HCT116 (cell line): ENCODE results near the gene MUSK. TPM values are rescaled to one million over a fixed set of nuclear protein-coding genes. Genes with fewer than 3 reads are reported as not detected.

Source experiments
- ATAC-seq: fragments of 200-7000 bp; cut with Tn5 transposase; 2 replicates; pipeline ENCODE4 v1.9.1; 2020; ENCODE audit warnings: mild to moderate bottlenecking, moderate library complexity
- BruUV-seq: library from RNA; stranded (reverse); fragments of 400-500 nt; replicated peaks from 2 replicates; lab custom pipeline; 2021; lab: Mats Ljungman, UMichigan
- CTCF ChIA-PET: fragments of 300-600 bp; sonication (Branson Sonifier 250); formaldehyde crosslinking; loops from one replicate; lab custom pipeline; 2021; ENCODE audit warnings: antibody characterized with exemption; lab: Charles Lee
- POLR2A ChIA-PET: fragments of 300-600, 350-600 bp; sonication (Branson Sonifier 250); formaldehyde crosslinking; loops from one replicate; lab custom pipeline; 2021; ENCODE audit warnings: antibody characterized with exemption; lab: Charles Lee
- RAD21 ChIA-PET, 2 experiments: fragments of 300-600 bp; sonication (Branson Sonifier 250); formaldehyde crosslinking; loops; one replicate each; lab custom pipeline; 2023; ENCODE audit warnings: low total read pairs in 2 of 2; ENCODE audit not compliant: uncharacterized antibody in 2 of 2, unreplicated experiment in 2 of 2, low non-redundant PET in 1 of 2; lab: Charles Lee
- DNase-seq: peaks from one replicate; pipeline ENCODE4 v3.0.0-alpha.2; 2010; ENCODE audit warnings: low read depth, low spot score
- H2AFZ ChIP-seq: fragments of 200-600 bp; shearing (Covaris generic), sonication (generic); 2 replicates; pipeline ENCODE4 v1.6.1; 2017; ENCODE audit warnings: low read depth, mixed run types, mixed read lengths, antibody characterized with exemption, low read length; ENCODE audit not compliant: poor library complexity, severe bottlenecking
- H3K27ac ChIP-seq: 2 replicates; pipeline ENCODE4 v1.5.1; 2012; ENCODE audit warnings: low read depth, low read length
- H3K27me3 ChIP-seq: fragments of 200-600 bp; sonication (generic); 2 replicates; pipeline ENCODE4 v1.6.1; 2016; ENCODE audit warnings: mixed run types, low read length, mixed read lengths; ENCODE audit not compliant: insufficient read depth
- H3K36me3 ChIP-seq, 2 experiments: fragments of 200-500 bp in 1 of 2; fragments of 200-600 bp in 1 of 2; sonication (Bioruptor generic) in 1 of 2; sonication (generic) in 1 of 2; 2 replicates each; pipeline versions ENCODE4 v1.5.1 to v1.6.1; 2014 to 2016; ENCODE audit warnings: low read length in 2 of 2, inconsistent platforms in 1 of 2, mixed read lengths in 1 of 2, mixed run types in 1 of 2; ENCODE audit not compliant: insufficient read depth in 2 of 2, control insufficient read depth in 1 of 2
- H3K4me1 ChIP-seq, 2 experiments: fragments of 200-600 bp in 1 of 2; sonication (generic) in 1 of 2; 2 replicates each; pipeline versions ENCODE4 v1.5.1 to v1.6.1; 2012 to 2017; ENCODE audit warnings: low read length in 2 of 2, inconsistent platforms in 1 of 2, mild to moderate bottlenecking in 1 of 2, mixed read lengths in 1 of 2, mixed run types in 1 of 2, moderate library complexity in 1 of 2; ENCODE audit not compliant: insufficient read depth in 2 of 2, control insufficient read depth in 1 of 2
- H3K4me2 ChIP-seq: fragments of 200-600 bp; sonication (generic); 2 replicates; pipeline ENCODE4 v1.6.1; 2017; ENCODE audit warnings: mixed run types, low read length, mixed read lengths
- H3K4me3 ChIP-seq, 2 experiments: fragments of 200-600 bp in 1 of 2; sonication (generic) in 1 of 2; replicated peaks in 1 of 2; 2 replicates each; pipeline ENCODE4 v1.5.1; 2011 to 2016; ENCODE audit warnings: low read length in 2 of 2, control low read depth in 1 of 2, low read depth in 1 of 2, mild to moderate bottlenecking in 1 of 2, mixed read lengths in 1 of 2, mixed run types in 1 of 2
- H3K79me2 ChIP-seq: fragments of 200-600 bp; sonication (generic); 2 replicates; pipeline ENCODE4 v1.6.1; 2017; ENCODE audit warnings: mild to moderate bottlenecking, mixed run types, low read length, moderate library complexity, mixed read lengths; ENCODE audit not compliant: insufficient read depth
- H3K9ac ChIP-seq: fragments of 200-600 bp; sonication (generic); 2 replicates; pipeline ENCODE4 v1.6.1; 2016; ENCODE audit warnings: low read length, mixed read lengths
- H3K9me2 ChIP-seq: fragments of 200-600 bp; sonication (generic), shearing (Covaris generic); 2 replicates; pipeline ENCODE4 v1.6.1; 2017; ENCODE audit warnings: mixed run types, mild to moderate bottlenecking, moderate library complexity; ENCODE audit not compliant: insufficient read depth
- H3K9me3 ChIP-seq, 2 experiments: fragments of 200-500 bp in 1 of 2; fragments of 200-600 bp in 1 of 2; sonication (Bioruptor generic) in 1 of 2; sonication (generic) in 1 of 2; 2 replicates each; pipeline ENCODE4 v1.6.1; 2014 to 2017; ENCODE audit warnings: low read length in 2 of 2, mixed read lengths in 2 of 2, inconsistent platforms in 1 of 2, low read depth in 1 of 2, mild to moderate bottlenecking in 1 of 2, mixed run types in 1 of 2, moderate library complexity in 1 of 2; ENCODE audit not compliant: control insufficient read depth in 1 of 2, insufficient read depth in 1 of 2
- H4K20me1 ChIP-seq: fragments of 200-600 bp; sonication (generic), shearing (Covaris generic); 2 replicates; pipeline ENCODE4 v1.6.1; 2017; ENCODE audit warnings: mixed run types, mild to moderate bottlenecking, moderate library complexity; ENCODE audit not compliant: insufficient read depth
- ATF3 ChIP-seq: IDR thresholded peaks from 2 replicates; pipeline ENCODE4 v1.6.1; 2012
- CBX3 ChIP-seq: IDR thresholded peaks from 2 replicates; pipeline ENCODE4 v1.6.1; 2012; ENCODE audit warnings: low read depth
- CTCF ChIP-seq, 3 experiments: fragments of 200-600 bp in 1 of 3; sonication (generic) in 1 of 3; IDR thresholded peaks in 2 of 3; conservative IDR thresholded peaks in 1 of 3; 2 replicates each; pipeline ENCODE4 v1.5.1; 2012 to 2017; ENCODE audit warnings: low read depth in 2 of 3, low read length in 2 of 3, antibody characterized with exemption in 1 of 3, borderline replicate concordance in 1 of 3, control low read depth in 1 of 3, mild to moderate bottlenecking in 1 of 3, mixed read lengths in 1 of 3, mixed run types in 1 of 3, moderate library complexity in 1 of 3; ENCODE audit not compliant: insufficient read depth in 1 of 3
- EGR1 ChIP-seq: IDR thresholded peaks from 2 replicates; pipeline ENCODE4 v1.6.1; 2012; ENCODE audit warnings: low read depth
- ELF1 ChIP-seq: IDR thresholded peaks from 2 replicates; pipeline ENCODE4 v1.6.1; 2012; ENCODE audit warnings: low read depth, borderline replicate concordance
- EZH2 ChIP-seq: fragments of 200-600 bp; sonication (generic); IDR thresholded peaks from 2 replicates; pipeline ENCODE4 v1.6.1; 2017; ENCODE audit warnings: antibody characterized with exemption, mixed run types
- EZH2phosphoT487 ChIP-seq: fragments of 200-600 bp; IDR thresholded peaks from 2 replicates; pipeline ENCODE4 v1.6.1; 2018; ENCODE audit warnings: antibody characterized with exemption, borderline replicate concordance
- POLR2A ChIP-seq: IDR thresholded peaks from 2 replicates; pipeline ENCODE4 v1.7.0; 2011; ENCODE audit warnings: borderline replicate concordance; ENCODE audit not compliant: insufficient read depth, insufficient read length; ENCODE audit errors: extremely low read depth
- POLR2AphosphoS5 ChIP-seq: IDR thresholded peaks from 2 replicates; pipeline ENCODE4 v1.6.1; 2011; ENCODE audit warnings: mild to moderate bottlenecking, low read depth, low read length, moderate library complexity
- RAD21 ChIP-seq: IDR thresholded peaks from 2 replicates; pipeline ENCODE4 v1.6.1; 2012; ENCODE audit warnings: low read depth, mild to moderate bottlenecking
- SRF ChIP-seq: IDR thresholded peaks from 2 replicates; pipeline ENCODE4 v1.6.1; 2012; ENCODE audit warnings: low read depth
- TCF7L2 ChIP-seq: IDR thresholded peaks from 2 replicates; pipeline ENCODE4 v1.7.0; 2011; ENCODE audit warnings: borderline replicate concordance, inconsistent platforms; ENCODE audit not compliant: insufficient read depth, insufficient read length; ENCODE audit errors: extremely low read depth
- YY1 ChIP-seq: IDR thresholded peaks from 2 replicates; pipeline ENCODE4 v1.6.1; 2011; ENCODE audit warnings: low read length, low read depth, moderate library complexity, mild to moderate bottlenecking; ENCODE audit not compliant: insufficient replicate concordance; ENCODE audit errors: extremely low read depth
- ZBTB33 ChIP-seq: IDR thresholded peaks from 2 replicates; pipeline ENCODE4 v1.6.1; 2011; ENCODE audit warnings: mild to moderate bottlenecking, low read length, moderate library complexity; ENCODE audit not compliant: insufficient replicate concordance; ENCODE audit errors: extremely low read depth
- ZFX ChIP-seq: fragments of 450-650 bp; IDR thresholded peaks from 2 replicates; pipeline ENCODE4 v1.6.1; 2017
- ZNF274 ChIP-seq: fragments of 200-500 bp; sonication (Bioruptor generic); IDR thresholded peaks from 2 replicates; pipeline ENCODE4 v1.6.1; 2014; ENCODE audit warnings: mild to moderate bottlenecking, low read depth, low read length, inconsistent platforms
- intact Hi-C: fragments of 100-400 bp; cut with micrococcal nuclease; formaldehyde crosslinking; loops from 2 replicates; pipeline ENCODE4 v1.10.0; 2022
- total RNA-seq: library from RNA; stranded (reverse); gene quantifications from one replicate; pipeline ENCODE4 v1.2.1, GENCODE V29; 2021; ENCODE audit not compliant: unreplicated experiment

The MUSK gene
- total RNA-seq, 1 experiment from 2014 or later = not detected

- ChIA-PET POLR2A (interaction anchor here (1.5 kb wide), 1 partner anchor 11 kb away, joined by 4 read pairs; no protein-coding TSS in a partner anchor), CTCF (no interaction called here), RAD21 (no interaction called here)
- Histone ChIP-seq H4K20me1 (no peaks in the 10 kb centered on the region), H2AFZ (no peak overlapping the region), H3K4me3 (no peak overlapping the region), H3K79me2 (no peaks in the 10 kb centered on the region), H3K9me3 (no peaks in the 10 kb centered on the region), H3K4me1 (peaks cover 7 to 25% of the 10 kb centered on the region in 2 experiments; a peak in 3 of 4 replicates), H3K9ac (no peak overlapping the region), H3K27me3 (no peaks in the 10 kb centered on the region), H3K9me2 (no peaks in the 10 kb centered on the region), H3K36me3 (no peaks in the 10 kb centered on the region), H3K27ac (no peak overlapping the region), H3K4me2 (no peak overlapping the region)
- BruUV-seq = no TSS peak
- DNase-seq (no peak), ATAC-seq (no peak)
- TF ChIP-seq POLR2A (no peak), CBX3 (no peak), CTCF (IDR thresholded peaks at IDR 0.05 in 2 of 3, conservative IDR thresholded peaks at IDR 0.05 in 1 of 3; ENCODE audit: borderline replicate concordance in 1 of 3, insufficient read depth in 1 of 3, low read depth in 2 of 3, low read length in 2 of 3) (no peak), ZNF274 (no peak), EGR1 (no peak), SRF (no peak), EZH2phosphoT487 (no peak), YY1 (no peak), TCF7L2 (no peak), ATF3 (no peak), POLR2AphosphoS5 (no peak), ZFX (no peak), EZH2 (no peak), ELF1 (no peak), RAD21 (no peak), ZBTB33 (no peak)
- intact Hi-C loops = no loop called here
Measured at GRCh38 chr9:110755179-110755578, 86.6 kb downstream of the MUSK start.
